GM19455 (cell line): ENCODE results near the gene KCNC3.
"Not testable (repeated sequence)": the region's sequence is repeated elsewhere in the genome, so short reads cannot be mapped to it uniquely, and the experiment has no call there.

Experiments
- ATAC-seq: cut with Tn5 transposase; IDR thresholded peaks from one replicate; pipeline ENCODE4 v1.9.1; 2021; ENCODE audit not compliant: unreplicated experiment

Gene KCNC3

DNA sequence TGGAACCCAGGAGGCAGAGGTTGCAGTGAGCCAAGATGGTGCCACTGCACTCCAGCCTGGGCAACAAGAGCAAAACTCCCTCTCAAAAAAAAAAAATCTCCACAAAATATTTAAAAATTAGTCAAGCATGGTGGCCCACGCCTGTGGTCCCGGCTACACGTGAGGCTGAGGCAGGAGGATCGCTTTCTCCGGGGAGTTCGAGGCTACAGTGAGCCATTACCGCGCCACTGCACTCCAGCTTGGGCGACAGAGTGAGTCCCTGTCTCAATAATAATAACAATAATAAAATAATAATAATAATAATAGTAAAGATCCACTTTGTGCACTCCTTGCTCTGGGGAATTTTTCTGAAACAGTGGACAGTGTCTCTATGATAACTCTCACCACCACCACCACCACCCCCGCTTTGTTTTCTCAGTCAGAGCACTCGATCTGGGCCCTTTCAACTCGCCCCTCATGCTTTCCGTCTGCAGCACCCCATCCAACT is 27.6 kb upstream of the KCNC3 start:
- ATAC-seq: no peak

GRCh38 chr19:50353487-50353880 is 24.3 kb upstream of the KCNC3 start:
- not testable (repeated sequence) for ATAC-seq

DNA sequence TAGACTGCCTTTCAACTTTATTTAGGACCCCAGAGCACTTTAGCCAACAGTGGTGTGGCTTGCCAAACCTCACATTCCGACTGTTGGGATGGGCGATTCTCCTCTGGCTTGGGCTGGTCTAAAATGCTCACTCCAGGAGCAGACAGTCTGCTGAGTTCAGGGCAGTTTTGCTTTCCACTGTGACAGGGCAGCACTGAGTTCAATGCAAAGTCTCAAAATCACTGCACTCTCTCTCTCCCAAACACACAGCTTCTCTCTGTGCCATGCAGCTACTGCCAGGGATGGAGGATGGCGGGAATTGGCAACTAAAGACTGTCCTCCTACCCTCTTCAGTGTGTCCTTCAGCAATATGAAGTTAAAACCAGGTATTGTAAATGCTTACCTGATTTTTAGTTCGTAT is 23.1 kb upstream of the KCNC3 start:
- no peak for ATAC-seq

GRCh38 chr19:50349277-50350057 is 20.3 kb upstream of the KCNC3 start:
- ATAC-seq: no peak

DNA sequence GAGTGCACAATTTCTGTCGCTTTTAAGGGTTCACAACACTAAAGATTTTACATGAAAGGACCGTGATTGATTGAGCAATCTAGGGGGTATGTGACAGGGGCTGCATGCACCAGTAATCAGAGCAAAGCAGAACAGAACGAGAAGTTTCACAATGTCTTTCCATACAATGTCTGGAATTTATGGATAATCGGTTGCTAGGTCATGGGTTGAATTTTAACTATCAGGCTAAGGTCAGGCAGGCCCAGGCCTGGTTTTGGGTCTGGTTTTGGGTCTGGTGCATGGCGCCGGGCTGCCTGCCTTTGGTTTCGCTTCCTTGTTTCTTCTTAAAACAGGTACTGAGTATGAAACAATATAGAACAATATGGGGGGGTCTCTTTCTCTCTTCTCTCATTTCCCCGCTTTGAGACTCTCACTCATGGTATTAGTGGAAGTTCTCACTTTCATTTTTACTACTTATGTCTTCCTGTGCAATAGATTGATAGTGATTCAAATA is 18.0 kb upstream of the KCNC3 start:
- ATAC-seq: not testable (repeated sequence)

DNA sequence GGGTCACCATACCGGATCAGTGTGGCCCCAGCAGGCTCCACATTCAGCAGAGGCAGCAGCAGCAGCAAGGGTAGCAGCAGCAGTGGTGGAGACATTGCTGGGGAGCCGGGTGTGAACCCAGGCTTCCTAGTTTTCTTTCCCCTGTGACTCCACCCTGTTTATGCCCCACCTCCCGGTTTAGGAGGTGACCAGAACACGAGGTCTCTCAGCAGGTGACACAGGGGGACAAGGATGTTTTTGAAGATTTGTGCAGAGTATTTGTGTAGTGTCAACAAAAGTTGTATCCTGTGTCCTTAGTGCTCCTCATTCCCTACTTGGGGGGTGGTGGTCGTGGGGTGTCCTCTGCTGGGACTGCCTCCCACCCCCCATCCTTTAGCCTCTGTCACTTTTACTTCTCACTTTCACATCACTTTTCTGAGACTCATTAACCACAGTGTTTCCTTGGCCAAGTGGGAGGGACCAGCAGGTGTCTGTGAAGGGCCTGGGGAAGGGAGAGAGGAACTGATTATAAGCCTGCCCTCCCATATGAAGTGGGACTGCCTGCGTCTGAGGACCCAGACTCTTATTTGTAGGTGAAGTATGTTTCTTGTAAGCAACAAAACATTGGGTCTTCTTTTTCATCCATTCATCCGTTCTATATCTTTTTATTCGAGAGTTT is 15.6 kb upstream of the KCNC3 start:
- ATAC-seq: no peak

DNA sequence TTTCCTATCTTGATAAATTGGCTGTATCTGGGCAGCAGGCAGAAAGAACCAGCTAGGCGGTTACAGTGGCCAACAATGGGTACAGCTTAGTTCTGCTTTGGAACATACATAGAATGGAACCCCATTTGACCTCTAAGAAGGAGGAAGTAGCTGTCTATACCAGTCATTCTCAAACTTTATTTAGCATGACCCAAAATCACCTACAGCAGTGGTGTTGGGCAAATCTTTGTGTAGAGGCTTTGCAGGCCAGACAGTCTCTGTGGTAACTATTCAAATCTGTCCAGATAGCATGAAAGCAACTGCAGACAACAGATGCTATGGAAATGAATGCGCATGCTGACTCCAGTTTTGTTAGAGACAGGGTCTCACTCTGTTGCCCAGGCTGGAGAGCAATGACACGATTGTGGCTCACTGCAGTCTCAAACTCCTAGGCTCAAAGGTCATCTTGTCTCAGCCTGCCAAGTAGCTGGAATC is 12.0 kb upstream of the KCNC3 start:
- peak; percentile 47 for ATAC-seq

DNA sequence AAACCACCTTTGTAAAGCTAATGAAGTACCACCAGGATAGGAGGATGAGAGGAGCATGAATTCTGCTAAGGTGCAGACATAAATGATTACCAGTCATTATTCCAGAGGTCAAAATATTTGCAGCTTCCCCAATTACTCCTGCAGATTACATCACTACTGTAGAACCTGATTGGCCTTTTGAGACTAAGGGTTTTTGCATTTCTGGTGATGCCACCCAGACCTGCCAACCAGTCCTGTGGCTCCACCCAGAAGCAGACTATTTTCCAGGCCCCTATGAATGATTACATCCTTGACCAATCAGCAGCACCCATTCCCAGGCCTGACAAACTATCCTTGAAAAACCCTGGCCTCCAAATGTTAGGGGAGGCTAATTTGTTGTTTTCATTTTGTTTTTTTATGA is 11.2 kb upstream of the KCNC3 start:
- no peak for ATAC-seq

GRCh38 chr19:50337031-50337430 is 7.9 kb upstream of the KCNC3 start:
- ATAC-seq: not testable (repeated sequence)

GRCh38 chr19:50334741-50335421 is 5.7 kb upstream of the KCNC3 start:
- no peak for ATAC-seq

DNA sequence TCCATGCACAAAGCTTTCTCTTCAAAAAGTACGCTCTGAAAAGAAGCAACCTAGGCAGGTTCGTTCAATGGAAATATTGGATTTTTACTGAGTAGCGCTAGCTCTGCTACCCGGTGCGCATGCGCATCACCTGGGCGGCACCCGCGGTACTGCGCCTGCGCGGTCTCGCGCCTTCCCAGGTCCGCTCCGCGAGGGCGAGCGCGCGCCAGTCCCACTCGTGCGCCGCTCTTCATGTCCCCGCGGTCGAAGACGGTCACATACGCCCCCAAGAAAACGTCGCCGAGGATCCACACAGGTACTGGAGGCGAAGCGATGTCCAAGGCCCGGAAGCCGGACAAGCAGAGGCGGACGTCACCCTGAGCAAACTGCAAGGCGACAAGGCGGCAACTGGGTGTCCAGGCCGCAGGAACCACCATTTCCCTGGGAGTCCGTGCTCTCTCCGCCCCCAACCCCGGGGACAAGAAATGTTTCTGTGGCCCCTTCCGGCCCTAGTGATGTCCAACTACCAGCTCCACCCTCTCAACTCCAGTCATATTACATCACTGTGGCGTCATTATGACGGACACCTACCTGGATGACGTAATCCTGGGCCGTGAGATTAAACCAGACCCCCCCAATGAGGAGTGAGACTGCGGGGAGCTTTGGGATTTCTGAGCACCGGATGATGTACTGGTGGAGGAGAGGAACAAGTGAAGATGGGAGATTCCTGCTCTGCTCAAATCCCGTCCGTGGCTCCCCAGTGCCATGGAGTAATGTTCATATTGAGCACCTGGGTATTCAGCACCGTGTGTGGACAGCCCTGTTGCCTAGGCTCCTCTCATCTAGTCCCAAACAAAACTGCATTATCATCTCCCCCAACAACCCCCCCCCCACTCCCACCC is 4.8 kb upstream of the KCNC3 start:
- ATAC-seq: peak; percentile 13

GRCh38 chr19:50333235-50333736 is 4.1 kb upstream of the KCNC3 start:
- peak; percentile 47 for ATAC-seq

DNA sequence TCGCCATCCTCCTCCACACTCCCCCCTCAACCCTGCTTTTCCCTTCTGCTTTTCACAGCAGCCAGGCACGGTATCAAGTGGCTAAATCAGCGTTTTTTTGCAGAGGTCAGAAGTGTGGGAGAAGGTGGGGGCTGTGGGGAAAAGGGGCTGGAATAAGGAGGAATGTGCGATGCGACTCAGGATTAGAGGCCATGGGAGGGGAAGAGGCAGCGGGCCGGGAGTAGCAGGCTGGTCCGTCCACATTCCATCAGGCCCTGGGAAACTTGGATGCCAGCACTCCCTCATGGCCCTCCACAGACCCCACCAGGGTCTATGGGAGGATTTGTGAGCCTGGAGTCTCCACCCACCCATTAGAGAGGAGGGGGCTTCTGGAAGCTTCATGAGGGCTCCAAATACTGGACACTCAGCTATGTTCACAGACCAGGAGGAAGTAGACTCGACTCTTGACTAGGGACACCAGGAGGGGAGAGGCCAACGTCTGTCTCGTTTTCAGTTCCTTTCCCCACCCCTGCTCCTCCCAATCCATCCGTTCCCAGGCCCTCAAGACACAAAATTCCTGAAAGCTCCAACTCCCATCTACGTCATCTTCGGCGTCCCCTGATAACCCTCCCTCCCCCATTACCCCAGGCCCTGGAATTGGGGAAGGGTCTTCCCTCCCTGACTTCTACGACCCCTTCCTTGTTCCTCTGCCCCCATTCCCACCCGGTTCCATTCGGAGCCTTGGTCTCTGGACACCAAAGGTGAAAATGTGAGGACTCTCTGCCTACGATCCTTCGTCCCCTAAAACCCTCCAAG is 3.3 kb upstream of the KCNC3 start:
- no peak for ATAC-seq

- no peak for ATAC-seq
Measured at GRCh38 chr19:50331994-50332243, 2.7 kb upstream of the KCNC3 start.

GRCh38 chr19:50331221-50331993 is 2.2 kb upstream of the KCNC3 start:
- ATAC-seq: no peak

DNA sequence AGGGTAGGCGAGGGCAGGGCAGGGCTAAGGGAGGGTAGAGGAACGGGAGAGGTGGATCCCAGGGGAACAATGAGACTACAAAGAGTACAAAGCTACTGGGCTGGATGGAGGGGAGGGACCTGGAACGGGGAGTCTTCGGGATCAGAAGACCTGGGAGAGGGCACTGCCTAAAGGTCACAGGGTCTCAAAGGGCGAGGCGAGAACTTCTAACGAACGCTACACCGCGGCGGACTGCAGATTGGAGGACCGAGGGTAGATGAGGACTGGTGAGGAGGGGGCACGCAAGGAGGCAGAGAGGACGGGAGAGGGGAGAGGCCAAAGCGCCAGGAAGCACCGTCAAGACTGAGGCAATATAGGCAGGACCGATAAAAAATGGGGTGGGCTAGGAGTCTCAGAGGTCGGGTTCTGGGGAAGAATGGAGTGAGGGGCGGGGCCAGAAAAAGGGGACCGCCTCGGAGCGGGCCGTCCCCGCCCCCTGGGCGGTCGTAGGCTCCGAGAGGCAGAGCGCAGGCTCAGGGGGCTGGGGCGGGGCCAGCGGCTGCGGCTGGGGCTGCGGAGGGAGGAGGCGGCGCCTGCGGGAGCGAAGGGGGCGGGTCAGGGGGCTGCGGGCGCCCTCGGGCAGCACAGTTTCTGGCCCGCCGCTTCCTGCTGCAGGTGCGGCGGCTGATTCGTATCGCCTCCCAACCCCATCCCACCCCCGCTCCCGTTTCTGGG is 1.3 kb upstream of the KCNC3 start:
- ATAC-seq: no peak

- ATAC-seq: not testable (repeated sequence)
Measured at GRCh38 chr19:50329926-50330294, 733 bp upstream of the KCNC3 start.

DNA sequence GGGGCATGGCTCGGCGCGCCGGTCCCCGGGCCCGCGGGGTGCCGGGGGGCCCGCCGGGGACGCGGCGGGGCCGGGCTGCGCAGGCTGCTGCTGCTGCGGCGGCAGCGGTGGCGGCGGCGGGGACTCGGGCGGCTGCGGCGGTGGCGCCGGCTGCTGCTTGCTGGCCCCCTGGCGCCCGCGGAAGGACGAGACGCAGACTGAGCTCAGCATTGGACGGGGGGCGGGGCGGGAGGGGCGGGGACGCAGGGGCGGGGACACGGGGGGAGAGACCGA is 368 bp downstream of the KCNC3 start:
- peak; percentile 5 for ATAC-seq
